ENCODE data around the gene MYO10. TPM values are rescaled to one million over a fixed set of nuclear protein-coding genes. Genes with fewer than 3 reads are reported as not detected.

MYO10 gene
- total and polyA plus RNA-seq, 2 donors (not counting 3 experiments of a cell fraction or from before 2014, with no cell fraction given) = 36.0 to 148 TPM

GRCh38 chr5:16906255-16906654 lies 29.8 kb downstream of the MYO10 start:
- H4K20me1 ChIP-seq (replicated peaks; ENCODE audit: control insufficient read depth, extremely low read depth, insufficient read depth, low read length) = peaks cover 24% of the 10 kb centered on the region
- no peaks in the 10 kb centered on the region for H3K9me1 ChIP-seq (replicated peaks; ENCODE audit: control insufficient read depth, extremely low read depth, insufficient read depth, low read length)
- H3K27me3 ChIP-seq (ENCODE audit: control insufficient read depth in 2 of 2, insufficient read depth in 2 of 2, low read length in 2 of 2) = no peaks in the 10 kb centered on the region
- H3K4me1 ChIP-seq (ENCODE audit: control insufficient read depth, extremely low read depth, insufficient read depth, low read length) = no peaks in the 10 kb centered on the region
- dilution Hi-C loops (cut with MboI; ENCODE audit: extremely low pct_ligation_motif_present, low sequenced_read_pairs) = loop anchor here (25.0 kb wide), 1 partner anchor 281 kb away; no protein-coding TSS in a partner anchor
- no peak for FAIRE-seq
- ChIA-PET CTCF (interaction anchor here (0.7 kb wide), 1 partner anchor 283 kb away, joined by 3 read pairs; no protein-coding TSS in a partner anchor), POLR2A (no interaction called here)
- TF ChIP-seq GATA2 (IDR thresholded peaks at IDR 0.05; ENCODE audit: insufficient read depth, insufficient read length, low read depth, low read length) (no peak), JUN (IDR thresholded peaks at IDR 0.05; ENCODE audit: borderline replicate concordance, insufficient read depth, insufficient read length, low read depth) (no peak), POLR2AphosphoS5 (IDR thresholded peaks at IDR 0.05; ENCODE audit: insufficient read depth, low read depth, low read length) (no peak), MYC (IDR thresholded peaks at IDR 0.05; ENCODE audit: low read depth, low read length) (no peak)
- BruUV-seq (replicated peaks) = no TSS peak
- no peak overlapping the region for H2AFZ ChIP-seq (ENCODE audit: low read depth, low read length)
- H3K4me2 ChIP-seq (ENCODE audit: insufficient read depth, low read length) = no peak overlapping the region
- no peaks in the 10 kb centered on the region for H3K9me3 ChIP-seq (replicated peaks; ENCODE audit: control insufficient read depth, insufficient read depth, low read length)
- peaks cover 0 to 8% of the 10 kb centered on the region in 2 experiments for H3K36me3 ChIP-seq (ENCODE audit: control insufficient read depth in 2 of 2, extremely low read depth in 1 of 2, insufficient read depth in 2 of 2, low read length in 2 of 2)
- no peak for DNase-seq (ENCODE audit: low read depth, low spot score)
- no peak overlapping the region for H3K4me3 ChIP-seq (replicated peaks in 1 of 3; ENCODE audit: insufficient read depth in 1 of 3, low read depth in 1 of 3, low read length in 3 of 3)
- H3K79me2 ChIP-seq (ENCODE audit: control insufficient read depth, insufficient read depth, low read length) = peaks cover 100% of the 10 kb centered on the region
- no peak overlapping the region for H3K27ac ChIP-seq (ENCODE audit: insufficient read depth, low read depth, low read length)
- intact Hi-C loops (cut with micrococcal nuclease) = no loop called here
- H3K9ac ChIP-seq (replicated peaks; ENCODE audit: extremely low read depth, insufficient read depth, low read length) = no peak overlapping the region

DNA sequence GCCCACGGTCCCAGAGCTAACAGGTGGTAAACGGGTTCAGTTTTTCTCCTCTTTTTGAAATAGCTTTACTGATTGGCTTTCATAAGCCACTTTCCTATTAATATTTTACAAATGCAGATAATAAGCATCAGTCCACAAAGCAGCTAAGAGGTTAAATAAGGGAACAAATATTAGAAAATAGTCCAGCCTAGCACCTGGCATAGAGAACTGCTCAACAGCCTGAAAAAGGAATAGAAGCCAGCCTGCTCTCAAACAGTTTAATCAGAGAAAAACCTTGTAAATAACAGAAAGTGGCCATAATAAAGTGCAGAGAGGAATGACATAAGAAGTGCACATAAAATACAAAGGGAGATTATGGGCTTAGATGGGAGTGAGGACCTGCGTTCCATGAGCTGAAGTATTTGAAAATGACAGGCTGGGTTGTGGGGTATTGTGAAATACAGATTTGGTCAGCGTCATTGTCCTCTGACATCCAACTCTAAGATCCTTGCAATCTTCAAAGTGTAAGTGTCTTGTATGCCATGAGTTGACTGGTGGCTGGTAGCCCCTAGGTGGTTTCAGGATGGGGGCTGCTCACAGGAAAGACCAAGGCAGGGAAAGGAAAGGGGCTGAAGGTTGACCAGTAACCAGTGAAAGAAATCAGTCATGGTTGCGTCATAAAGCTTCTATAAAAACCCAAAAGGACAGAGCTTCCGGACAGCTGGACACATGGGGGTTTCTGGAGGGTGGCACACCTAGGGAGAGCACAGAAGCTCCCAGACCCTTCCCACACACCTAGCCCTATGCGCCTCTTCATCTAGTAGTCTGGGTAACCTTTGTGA lies 32.4 kb downstream of the MYO10 start:
- Histone ChIP-seq H4K20me1 (replicated peaks; ENCODE audit: control insufficient read depth, extremely low read depth, insufficient read depth, low read length) (peaks cover 23% of the 10 kb centered on the region), H3K4me3 (replicated peaks in 1 of 3; ENCODE audit: insufficient read depth in 1 of 3, low read depth in 1 of 3, low read length in 3 of 3) (no peak overlapping the region), H3K36me3 (ENCODE audit: control insufficient read depth in 2 of 2, extremely low read depth in 1 of 2, insufficient read depth in 2 of 2, low read length in 2 of 2) (peaks cover 0 to 8% of the 10 kb centered on the region in 2 experiments), H3K4me1 (ENCODE audit: control insufficient read depth, extremely low read depth, insufficient read depth, low read length) (no peaks in the 10 kb centered on the region), H3K9me3 (replicated peaks; ENCODE audit: control insufficient read depth, insufficient read depth, low read length) (no peaks in the 10 kb centered on the region), H3K79me2 (ENCODE audit: control insufficient read depth, insufficient read depth, low read length) (peaks cover 99% of the 10 kb centered on the region), H3K4me2 (ENCODE audit: insufficient read depth, low read length) (no peak overlapping the region), H2AFZ (ENCODE audit: low read depth, low read length) (no peak overlapping the region), H3K27ac (ENCODE audit: insufficient read depth, low read depth, low read length) (no peak overlapping the region), H3K9me1 (replicated peaks; ENCODE audit: control insufficient read depth, extremely low read depth, insufficient read depth, low read length) (no peaks in the 10 kb centered on the region), H3K9ac (replicated peaks; ENCODE audit: extremely low read depth, insufficient read depth, low read length) (no peak overlapping the region), H3K27me3 (ENCODE audit: control insufficient read depth in 2 of 2, insufficient read depth in 2 of 2, low read length in 2 of 2) (no peaks in the 10 kb centered on the region)
- CTCF ChIA-PET = interaction anchor here (0.8 to 1.0 kb wide), 2 partner anchors 14 to 286 kb away, joined by 3 to 4 read pairs; no protein-coding TSS in a partner anchor
- BruUV-seq (replicated peaks) = no TSS peak
- POLR2A ChIA-PET = no interaction called here
- intact Hi-C loops (cut with micrococcal nuclease) (no loop called here), dilution Hi-C loops (cut with MboI; ENCODE audit: extremely low pct_ligation_motif_present, low sequenced_read_pairs) (loop anchor here (25.0 kb wide), 1 partner anchor 284 kb away; no protein-coding TSS in a partner anchor)
- TF ChIP-seq POLR2AphosphoS5 (IDR thresholded peaks at IDR 0.05; ENCODE audit: insufficient read depth, low read depth, low read length) = no peak
- FAIRE-seq (peak; percentile 50), DNase-seq (ENCODE audit: low read depth, low spot score) (no peak)
